ENCODE measurements around the gene INSM2. TPM values are rescaled to one million over a fixed set of nuclear protein-coding genes. Genes with fewer than 3 reads are reported as not detected.
A peak's percentile ranks its signal among the peaks of the same experiment; 100 is the strongest.

INSM2 gene
- total and polyA plus RNA-seq, 2 of the 4 experiments (the other 2 are of a cell fraction) = not detected

GRCh38 chr14:35534873-35535482 lies 1.0 kb downstream of the INSM2 start:
- Histone ChIP-seq H3K4me3 (ENCODE audit: insufficient read depth, low read depth, low read length) (0 out of 2 replicates have a peak overlapping the region, but pooled peaks have one; percentile 14), H3K9ac (ENCODE audit: low read depth, low read length) (no peak overlapping the region), H2AK5ac (ENCODE audit: low read depth, low read length) (no peak overlapping the region), H3K79me1 (ENCODE audit: low read depth in 1 of 2, low read length in 2 of 2) (no peaks in the 10 kb centered on the region), H3K4me1 (ENCODE audit: control insufficient read depth, insufficient read depth, low read length) (peaks cover 2% of the 10 kb centered on the region; the same call in 1 of the 2 replicates), H4K5ac (ENCODE audit: low read depth, low read length) (no peak overlapping the region), H3K14ac (replicated peaks; ENCODE audit: low read depth, low read length) (no peak overlapping the region), H3K9me1 (ENCODE audit: insufficient read depth, low read length) (no peaks in the 10 kb centered on the region), H4K20me1 (ENCODE audit: insufficient read depth, low read length) (no peaks in the 10 kb centered on the region), H4K91ac (ENCODE audit: insufficient read depth, low read depth, low read length) (no peak overlapping the region), H3K27ac (ENCODE audit: insufficient read depth, low read length) (no peak overlapping the region), H3K18ac (ENCODE audit: low read depth, low read length) (no peak overlapping the region), H3K4me2 (ENCODE audit: low read depth, low read length) (peak overlapping the region; percentile 88), H2BK5ac (ENCODE audit: low read depth, low read length, poor library complexity, severe bottlenecking) (no peak overlapping the region), H3K36me3 (ENCODE audit: control insufficient read depth, insufficient read depth, low read length) (no peaks in the 10 kb centered on the region), H3K9me3 (ENCODE audit: control insufficient read depth, insufficient read depth, low read length) (no peaks in the 10 kb centered on the region), H2AK9ac (replicated peaks; ENCODE audit: low read depth, low read length, poor library complexity) (no peak overlapping the region), H2BK120ac (ENCODE audit: low read depth, low read length) (no peak overlapping the region), H2BK20ac (ENCODE audit: low read depth, low read length) (no peak overlapping the region), H2AFZ (replicated peaks; ENCODE audit: low read length, poor library complexity) (peak overlapping the region; percentile 3), H3K27me3 (ENCODE audit: control insufficient read depth, insufficient read depth, low read length) (peaks cover 32% of the 10 kb centered on the region), H4K8ac (ENCODE audit: low read depth in 2 of 2, low read length in 2 of 2) (no peak overlapping the region), H3K56ac (ENCODE audit: extremely low read depth, insufficient read depth, low read length) (no peak overlapping the region), H2BK15ac (ENCODE audit: low read depth, low read length) (no peak overlapping the region), H3K23ac (ENCODE audit: low read depth, low read length) (no peak overlapping the region), H3K4ac (ENCODE audit: low read depth, low read length) (no peak overlapping the region)
- intact Hi-C loops (cut with micrococcal nuclease) (loop anchor here (2.0 to 5.0 kb wide), 2 partner anchors 152 to 284 kb away; no protein-coding TSS in a partner anchor), dilution Hi-C loops (cut with HindIII; ENCODE audit: low sequenced_read_pairs, unreplicated experiment) (no loop called here), in situ Hi-C loops (cut with MboI; ENCODE audit: low sequenced_read_pairs) (no loop called here)
- BruUV-seq (replicated peaks) = no TSS peak
- ATAC-seq (ENCODE audit: low read depth) (peak; percentile 84), DNase-seq (peak; percentile 62)
- POLR2A ChIA-PET (ENCODE audit: unreplicated experiment) = interaction anchor here (0.5 kb wide), 1 partner anchor 15 kb away, joined by 3 read pairs; no protein-coding TSS in a partner anchor
- TF ChIP-seq MXI1 (IDR thresholded peaks at IDR 0.05; ENCODE audit: borderline replicate concordance, low read depth, low read length) (peak; percentile 97), RFX5 (IDR thresholded peaks at IDR 0.05; ENCODE audit: low read depth, low read length) (no peak), MAZ (IDR thresholded peaks at IDR 0.05; ENCODE audit: borderline replicate concordance, low read depth, low read length) (peak; percentile 72; the same call in 1 of the 2 replicates), RCOR1 (IDR thresholded peaks at IDR 0.05; ENCODE audit: insufficient replicate concordance, low read length) (peak; percentile 100), FOS (IDR thresholded peaks at IDR 0.05; ENCODE audit: low read depth, low read length) (peak; percentile 39; the same call in 1 of the 2 replicates), POLR2A (IDR thresholded peaks at IDR 0.05; ENCODE audit: low read depth, low read length) (no peak), NFE2L2 (IDR thresholded peaks at IDR 0.05; ENCODE audit: low read depth, low read length) (0 out of 2 replicates have a peak, but pooled peaks have one; percentile 19)
- CTCF ChIA-PET = interaction anchor here (0.6 to 1.4 kb wide), 2 partner anchors 14 to 24 kb away, joined by 3 read pairs; no protein-coding TSS in a partner anchor
- WGBS, 2 experiments (ENCODE audit: extremely low coverage in 2 of 2, insufficient read length in 1 of 2) = 4% methylated on average over 50 of the region's 55 CpGs; no CpG with 5 or more reads in 1 of the 2 experiments
